Measurements from ENCODE around the gene ABHD17C.

DNA sequence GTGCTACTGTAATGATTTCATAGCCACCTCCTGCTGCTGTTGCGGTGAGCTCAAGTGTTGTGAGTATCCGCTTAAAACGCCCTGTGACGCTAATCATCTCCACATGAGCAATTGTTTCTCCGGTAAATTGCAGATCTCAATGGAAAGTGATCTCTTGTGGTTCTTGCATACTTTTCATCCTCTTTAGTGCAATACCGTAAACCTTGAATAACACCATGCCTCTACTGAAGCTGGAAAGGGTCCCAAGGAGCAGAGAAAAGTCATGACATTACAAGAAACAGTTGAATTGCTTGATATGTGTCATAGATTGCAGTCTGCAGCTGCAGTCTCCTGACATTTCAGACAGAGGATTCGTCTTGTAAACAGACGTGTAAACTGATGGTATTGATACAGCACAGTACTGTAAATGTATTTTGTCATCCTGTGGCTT lies 78.0 kb downstream of the ABHD17C start:
- TF ChIP-seq, protein P1, sequence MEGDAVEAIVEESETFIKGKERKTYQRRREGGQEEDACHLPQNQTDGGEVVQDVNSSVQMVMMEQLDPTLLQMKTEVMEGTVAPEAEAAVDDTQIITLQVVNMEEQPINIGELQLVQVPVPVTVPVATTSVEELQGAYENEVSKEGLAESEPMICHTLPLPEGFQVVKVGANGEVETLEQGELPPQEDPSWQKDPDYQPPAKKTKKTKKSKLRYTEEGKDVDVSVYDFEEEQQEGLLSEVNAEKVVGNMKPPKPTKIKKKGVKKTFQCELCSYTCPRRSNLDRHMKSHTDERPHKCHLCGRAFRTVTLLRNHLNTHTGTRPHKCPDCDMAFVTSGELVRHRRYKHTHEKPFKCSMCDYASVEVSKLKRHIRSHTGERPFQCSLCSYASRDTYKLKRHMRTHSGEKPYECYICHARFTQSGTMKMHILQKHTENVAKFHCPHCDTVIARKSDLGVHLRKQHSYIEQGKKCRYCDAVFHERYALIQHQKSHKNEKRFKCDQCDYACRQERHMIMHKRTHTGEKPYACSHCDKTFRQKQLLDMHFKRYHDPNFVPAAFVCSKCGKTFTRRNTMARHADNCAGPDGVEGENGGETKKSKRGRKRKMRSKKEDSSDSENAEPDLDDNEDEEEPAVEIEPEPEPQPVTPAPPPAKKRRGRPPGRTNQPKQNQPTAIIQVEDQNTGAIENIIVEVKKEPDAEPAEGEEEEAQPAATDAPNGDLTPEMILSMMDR (IDR thresholded peaks at IDR 0.05; ENCODE audit: poor library complexity), result no peak
- TF ChIP-seq EZH2 (IDR thresholded peaks at IDR 0.05; ENCODE audit: borderline replicate concordance), result no peak
